Activated naive CD8-positive, alpha-beta T cell treated with anti-CD3 and anti-CD28 coated beads, Interleukin-2, amount 50 U/mL, for 16 hours (primary cell): ENCODE data around the gene FOXL1.

Experiments used
- DNase-seq: peaks from one replicate; pipeline ENCODE4 v3.0.0-alpha.2; 2020; ENCODE audit warnings: low read depth, low spot score

The FOXL1 gene

DNA sequence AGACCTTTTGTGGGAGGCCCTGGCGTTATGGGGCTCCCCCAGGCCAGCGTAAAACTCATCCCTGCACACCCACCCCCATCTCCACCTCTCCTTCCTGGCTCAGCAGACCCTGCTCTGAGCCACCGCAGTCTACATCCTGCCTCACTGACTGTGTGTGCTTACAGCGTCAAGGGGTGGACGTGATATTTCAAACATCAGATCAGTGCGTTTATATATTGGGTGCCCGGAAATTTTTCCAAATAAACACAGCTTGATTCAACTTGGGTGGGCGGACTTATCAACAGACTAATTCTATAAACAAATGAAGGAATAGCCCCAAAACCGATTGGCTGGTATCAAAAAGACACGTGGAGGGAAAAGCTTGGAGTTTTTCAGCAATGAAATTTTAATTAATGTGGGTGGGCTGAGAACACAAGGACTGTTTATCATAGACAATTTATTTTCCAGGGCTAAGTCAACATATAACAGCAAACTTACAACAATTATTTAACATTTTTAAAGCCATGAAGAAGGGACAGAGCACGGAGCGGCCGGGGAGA, at the start of gene FOXL1:
Gene FOXL1, plus strand, starts transcription at position 489 of the 539 bp plus-strand sequence. CDS start 175 bp downstream, outside the sequence.
- DNase-seq, result no peak

DNA sequence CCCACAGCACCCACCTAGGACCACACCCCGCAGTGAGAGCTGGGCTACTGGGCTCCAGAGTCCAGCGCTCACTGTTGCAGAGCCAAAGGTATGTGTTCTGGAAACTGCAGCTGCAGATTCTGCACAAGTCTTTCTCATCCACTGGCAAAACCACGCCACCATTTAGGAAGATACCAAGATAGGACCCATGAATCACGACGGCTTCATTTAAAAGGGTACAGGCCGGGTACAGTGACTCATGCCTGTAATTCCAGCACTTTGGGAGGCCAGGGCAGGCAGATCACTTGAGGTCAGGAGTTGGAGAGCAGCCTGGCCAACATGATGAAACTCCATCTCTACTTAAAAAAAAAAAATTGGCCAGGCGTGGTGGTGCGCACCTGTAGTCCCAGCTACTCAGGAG, 49.2 kb upstream of the FOXL1 start:
- no peak for DNase-seq

DNA sequence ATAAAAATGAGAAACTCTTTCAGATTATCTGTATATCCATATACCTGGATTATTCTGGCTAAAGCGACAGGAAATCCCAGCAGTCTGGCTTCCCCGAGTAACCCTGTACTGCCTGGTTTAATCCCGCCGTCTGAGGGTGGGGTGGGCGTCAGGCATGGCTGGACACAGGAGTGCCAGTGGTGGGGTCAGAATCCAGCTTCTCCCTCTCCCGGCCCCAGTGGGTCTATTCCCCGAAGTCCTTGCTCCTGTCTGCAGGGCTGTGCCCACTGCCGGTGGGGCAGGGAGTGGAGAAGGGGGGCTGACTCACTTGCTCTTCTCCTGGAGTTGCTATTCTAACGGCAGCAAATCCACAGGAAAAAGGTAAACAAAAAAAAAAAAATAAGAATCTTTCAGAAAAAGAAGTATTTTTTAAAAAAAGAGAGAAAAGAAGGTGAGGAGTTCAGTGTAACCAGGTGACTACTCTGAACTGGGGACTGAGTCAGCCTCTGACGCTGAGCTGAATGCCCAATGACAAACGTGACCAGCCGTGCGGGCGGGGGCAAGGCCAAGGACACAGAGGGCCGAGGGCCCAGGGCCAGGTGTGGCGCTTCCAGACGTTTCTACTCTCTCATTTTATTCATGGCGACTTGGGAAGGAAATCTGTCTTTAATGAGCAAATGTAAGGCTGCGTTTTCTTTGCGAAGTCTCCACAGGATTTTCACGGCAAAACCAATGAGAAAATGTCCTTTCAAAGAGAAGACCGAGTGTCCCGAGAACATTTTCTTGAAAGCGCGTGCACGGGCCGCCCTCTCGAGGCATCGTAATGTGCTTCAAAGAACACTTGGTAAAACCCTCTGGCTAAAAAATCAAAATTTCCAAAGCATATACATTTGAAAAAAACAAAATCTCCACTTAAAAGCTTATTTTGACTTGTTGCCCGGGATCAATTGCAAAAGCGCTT, 47.8 kb upstream of the FOXL1 start:
- no peak for DNase-seq

DNA sequence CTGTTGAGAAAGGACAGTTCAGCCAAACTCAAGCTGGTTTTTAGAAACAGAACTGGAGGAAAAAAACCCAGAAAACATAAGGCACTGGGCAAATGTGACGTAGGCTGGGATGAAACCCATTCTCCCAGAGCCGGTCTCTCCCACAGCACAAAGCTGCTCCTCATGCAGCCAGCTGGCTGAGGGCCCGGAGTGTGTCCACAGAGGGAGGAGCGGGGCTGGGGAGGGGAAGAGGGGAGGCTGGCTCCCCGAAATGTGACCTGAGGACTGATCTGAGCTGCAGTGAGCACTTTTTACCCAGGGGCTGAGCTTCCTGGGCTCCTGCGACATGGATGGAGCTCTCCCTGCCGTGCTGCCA, 47.2 kb upstream of the FOXL1 start:
- no peak for DNase-seq

DNA sequence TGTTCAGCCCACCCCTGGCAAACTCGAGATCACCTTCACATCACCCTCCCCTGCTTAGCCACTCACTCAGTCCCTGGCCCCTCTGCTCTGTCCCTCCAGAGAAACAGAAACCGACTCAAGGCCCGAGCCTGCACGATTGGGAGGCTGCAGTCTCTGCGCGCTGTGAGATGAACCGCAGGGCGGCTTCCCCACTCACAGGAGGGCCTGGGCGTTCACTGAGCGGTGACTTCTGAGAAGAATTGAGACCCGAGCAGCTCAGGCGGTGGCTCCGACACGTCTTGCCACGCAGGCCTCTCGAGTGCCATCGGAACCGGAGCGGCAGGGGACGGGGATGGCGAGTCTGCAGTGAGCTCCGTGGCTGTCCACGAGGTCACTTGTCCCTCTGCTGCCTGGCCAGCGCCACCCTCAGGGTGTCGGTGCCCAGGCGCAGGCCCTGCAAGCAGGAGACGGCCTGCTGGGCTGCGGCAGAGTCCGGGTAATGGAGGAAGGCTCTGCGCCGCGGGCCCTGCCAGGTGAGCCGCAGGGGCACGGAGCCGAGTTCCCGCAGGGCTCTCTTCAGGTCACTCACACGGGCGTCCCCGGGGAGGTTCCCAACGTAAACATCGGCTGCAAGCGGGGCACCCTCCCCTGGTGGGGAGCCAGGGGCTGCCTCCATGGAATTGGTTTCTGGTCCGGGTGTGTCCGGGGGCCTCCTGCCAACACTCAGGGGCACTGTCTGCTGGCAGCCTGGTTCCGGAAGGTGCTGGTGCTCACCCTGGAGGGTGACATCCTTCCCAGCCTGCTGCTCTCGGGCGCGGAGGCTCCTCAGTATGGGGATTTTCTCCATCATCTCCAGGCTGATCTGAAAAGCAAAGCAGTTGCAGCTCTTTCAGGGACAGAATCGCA, 46.5 kb upstream of the FOXL1 start:
- DNase-seq, result no peak

DNA sequence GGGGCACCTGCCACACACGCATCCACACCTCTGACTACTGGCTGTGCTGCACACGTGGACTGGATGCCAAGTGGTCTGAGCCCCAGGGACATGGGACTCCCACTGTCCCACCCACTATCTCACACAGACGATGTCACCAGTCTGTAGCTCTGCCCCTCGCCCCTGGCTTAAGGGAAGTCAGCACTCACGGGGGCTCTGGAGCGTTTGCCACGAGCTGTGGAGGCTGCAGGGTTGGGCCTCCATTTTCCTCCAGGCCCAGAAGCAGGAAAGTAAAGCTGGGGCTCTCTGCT, 45.9 kb upstream of the FOXL1 start:
- DNase-seq, result no peak

DNA sequence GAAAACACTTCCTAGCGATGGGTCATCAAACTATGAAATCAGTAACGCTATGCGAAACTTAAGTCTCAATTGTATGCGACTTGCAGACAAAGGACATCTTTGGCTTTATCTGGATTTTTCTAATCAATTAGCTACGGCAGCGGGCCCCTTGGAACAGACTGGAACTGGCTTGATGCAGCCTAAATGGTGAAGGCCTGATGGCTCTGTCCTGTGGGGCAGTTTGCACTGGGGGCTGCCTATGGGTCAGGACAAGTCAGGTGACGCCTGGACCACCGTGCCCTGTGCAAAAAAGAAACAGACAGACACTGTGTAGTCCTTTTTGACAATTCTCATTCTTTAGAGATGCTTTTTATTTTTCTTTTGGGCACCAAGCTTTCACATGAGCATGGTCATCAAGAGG, 45.3 kb upstream of the FOXL1 start:
- no peak for DNase-seq

DNA sequence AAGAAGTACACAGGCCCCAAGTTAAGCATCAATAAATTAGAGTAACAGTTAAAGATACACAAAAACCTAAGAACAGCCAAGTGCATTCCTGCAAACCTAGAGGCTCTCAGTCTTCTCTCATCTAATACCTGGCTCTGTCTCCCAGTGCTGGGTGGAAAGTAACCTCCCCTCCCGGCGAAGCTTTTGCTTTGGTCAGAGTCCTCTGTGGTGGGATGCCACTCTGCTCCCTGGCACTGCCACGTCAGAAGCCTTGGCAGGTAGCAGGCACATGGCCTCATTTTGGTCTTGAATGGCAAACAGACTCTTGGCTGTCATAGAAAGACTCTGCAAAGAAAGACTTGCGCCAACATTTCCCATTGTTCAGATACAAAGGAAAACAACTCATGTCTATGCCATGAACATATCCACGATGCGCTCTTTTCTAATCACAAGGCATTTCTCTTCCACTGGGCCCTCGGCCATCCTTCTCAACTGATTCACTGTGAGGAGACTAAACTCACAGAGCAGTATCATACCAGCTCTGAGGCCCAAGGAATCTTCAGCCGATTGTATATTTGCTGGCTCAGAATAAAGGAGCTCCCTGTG, 44.5 kb upstream of the FOXL1 start:
- no peak for DNase-seq

DNA sequence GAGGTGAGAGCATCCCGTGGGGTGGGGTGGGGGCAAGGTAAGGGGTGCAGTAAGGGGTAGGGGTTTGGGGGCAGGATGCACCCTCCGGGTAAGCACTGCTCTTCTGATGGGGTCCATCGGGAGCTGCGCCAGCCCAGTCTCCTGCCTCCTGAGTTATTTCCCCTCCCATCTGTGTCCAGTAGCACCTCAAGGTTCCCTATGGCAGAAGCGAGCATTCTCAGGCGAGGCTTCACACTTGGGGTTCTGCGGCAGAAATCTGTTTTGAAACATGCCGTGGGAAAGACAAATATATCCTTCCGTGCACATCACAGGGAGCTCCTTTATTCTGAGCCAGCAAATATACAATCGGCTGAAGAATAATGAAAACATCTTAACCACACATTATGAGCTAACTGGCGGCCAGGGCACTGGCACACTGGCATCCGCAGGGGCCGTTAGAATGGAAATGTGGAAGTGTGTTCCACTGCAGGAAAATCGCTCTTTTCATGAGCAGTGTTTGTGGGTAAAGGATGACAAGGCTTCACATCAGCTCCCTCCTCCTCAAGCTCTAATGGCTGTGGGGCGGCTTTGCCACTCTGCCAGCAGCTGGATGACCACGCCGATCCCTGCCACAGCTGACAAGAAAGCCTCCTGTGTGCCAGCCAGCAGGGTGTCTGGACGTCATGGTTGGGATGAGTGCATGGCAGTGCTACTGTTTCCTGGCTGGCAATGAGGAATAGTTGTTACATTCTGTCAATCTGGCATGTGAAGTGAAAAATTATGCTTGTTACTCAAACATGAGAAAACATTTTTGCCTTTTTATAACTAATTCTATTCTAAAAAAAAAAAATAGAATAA, 43.4 kb upstream of the FOXL1 start:
- no peak for DNase-seq

DNA sequence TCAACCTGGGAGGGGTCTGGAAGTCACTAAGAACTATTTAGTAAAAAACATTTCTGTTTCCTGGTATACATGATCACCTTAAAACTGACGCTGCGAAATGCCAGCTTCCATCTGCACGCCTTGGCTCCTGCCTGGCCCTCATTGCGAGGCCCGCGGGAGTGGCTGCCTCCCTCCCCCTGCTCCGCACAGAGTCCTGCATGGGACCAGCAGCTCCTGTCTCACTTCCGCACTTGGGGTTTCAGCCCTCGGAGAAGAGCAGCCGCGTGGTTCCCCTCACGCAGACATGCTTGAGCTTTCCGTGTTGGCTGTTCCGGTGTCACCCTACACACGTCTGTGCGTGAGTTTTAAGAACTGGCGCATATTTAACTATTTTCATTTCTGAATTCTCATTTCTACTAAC, 41.7 kb upstream of the FOXL1 start:
- DNase-seq, result no peak

DNA sequence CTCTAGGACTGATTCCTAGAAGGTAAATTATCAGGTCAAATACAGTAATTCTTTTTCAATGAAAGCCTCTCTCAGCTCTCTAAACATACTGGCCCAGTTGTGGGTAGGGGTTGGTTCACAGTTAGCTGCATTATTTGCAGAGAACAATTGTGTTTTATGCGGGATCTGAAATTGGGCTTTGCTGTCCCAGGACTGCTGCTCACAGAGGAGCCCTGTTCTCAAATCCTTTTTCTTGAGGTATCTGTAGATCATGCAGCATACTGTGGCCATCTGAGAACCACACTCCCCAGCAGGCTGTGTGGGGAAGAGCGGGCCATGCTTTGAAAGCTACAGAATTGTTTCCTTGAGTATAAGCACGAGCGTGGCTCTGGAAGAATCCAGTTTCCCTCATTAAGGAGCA, 40.9 kb upstream of the FOXL1 start:
- no peak for DNase-seq

DNA sequence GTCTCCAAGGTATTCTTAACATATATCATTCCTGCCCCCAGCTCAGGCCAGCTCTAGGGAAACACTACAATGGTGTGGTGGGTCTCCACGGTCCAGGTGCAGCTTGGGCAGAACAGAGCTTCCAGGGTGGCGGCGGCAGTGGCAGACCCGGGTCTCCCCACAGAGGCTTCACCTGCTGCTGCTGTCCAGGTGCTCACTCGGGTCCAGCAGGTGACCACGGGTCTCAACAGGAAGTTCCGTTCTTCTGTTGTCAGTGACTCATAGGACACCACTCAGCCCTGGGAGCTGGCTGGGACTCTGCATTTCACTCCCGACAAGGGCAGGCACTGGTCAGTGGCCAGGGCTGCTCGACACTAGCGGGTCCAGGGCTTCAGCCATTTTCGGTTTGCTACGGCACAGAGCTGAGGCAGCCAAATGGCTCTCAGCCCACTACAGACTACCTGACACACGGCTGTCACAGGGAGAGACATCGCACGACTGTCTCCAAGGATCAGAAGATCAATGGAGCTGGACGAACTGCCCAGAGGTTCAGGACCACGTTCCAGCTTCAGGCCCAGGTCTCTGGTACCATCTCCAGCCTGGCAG, 40.1 kb upstream of the FOXL1 start:
- DNase-seq, result no peak

DNA sequence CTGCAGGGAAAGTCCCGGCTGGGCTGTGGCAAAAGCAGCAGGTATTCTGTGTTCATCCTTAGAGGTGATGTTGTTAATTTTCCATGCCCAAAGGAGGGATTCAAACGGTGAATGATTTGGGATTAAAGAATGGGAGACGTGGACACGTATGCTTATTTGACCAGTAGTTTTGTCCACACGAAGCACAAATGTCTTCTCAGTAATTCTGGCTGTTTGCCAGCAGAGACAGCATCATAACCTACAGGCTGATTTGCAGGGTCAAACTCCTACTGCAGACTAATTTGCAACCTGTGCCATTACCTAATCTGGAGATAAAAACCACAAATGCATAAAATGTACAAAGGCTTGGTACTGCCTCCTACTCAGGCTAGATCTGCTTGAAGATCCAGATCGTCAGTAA, 37.5 kb upstream of the FOXL1 start:
- DNase-seq, result no peak

DNA sequence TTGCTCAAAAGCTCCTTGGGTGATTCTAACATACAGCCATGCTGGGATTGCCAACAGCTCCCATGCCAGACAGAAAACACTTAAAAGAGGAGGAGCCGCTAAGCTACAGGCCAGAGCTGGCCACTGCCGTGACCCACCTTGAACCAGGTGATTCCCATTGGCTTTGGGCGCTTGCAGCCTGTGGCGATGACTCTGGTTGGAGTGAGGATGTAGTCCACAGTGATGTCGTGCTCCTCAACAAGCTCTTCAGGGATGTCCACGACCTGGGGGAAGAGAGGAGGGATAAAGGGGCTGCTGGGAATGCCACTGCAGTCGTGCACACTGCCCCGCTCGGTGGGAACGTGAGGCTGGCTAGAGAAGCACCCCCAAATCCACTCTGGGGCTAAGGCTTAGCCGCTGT, 36.8 kb upstream of the FOXL1 start:
- no peak for DNase-seq

DNA sequence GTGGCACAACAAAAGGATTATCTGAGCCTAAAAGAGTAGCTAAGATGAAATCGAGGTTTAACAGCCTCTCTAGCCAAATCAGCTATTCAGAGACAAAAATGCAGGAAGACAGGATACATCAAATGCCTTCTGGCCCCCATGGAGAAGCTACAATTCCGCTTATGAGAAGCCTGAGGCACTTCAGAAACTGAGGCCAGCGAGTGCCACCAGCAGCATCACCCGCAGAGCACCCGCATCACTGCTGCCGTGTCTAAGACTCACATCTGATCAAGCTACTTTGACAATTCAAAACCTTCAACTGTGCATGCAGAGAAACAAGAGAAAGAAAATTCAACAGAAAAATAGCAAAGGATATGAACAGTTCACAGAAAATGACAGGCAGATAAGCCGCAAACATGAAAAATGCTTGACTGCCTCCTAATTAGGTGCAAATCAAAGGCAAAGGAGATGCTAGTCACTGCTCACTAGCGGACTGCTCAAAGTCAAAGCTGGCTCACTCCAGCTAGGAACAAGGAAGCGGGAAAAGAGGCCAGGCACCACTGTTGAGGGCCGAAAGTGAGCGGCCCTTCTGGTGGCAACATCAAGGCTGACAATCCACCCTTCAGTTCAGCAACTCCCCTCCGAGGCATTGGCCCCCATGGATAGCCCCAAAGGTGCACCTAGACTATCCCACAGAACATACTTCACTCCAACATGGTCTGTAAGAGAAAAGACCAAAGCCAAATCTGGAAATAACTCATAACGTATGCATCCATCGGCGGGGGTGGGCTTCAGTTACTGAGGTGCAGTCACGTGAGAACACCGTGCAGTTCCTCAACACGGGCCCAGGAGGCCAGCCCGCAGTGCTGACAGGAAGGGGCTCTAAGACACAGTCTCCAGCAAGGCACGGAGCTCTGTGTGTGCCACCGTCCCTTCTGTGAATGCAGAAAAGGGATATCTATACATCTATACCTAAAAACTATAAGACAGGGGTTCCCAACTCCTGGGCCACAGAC, 35.3 kb upstream of the FOXL1 start:
- DNase-seq, result no peak

DNA sequence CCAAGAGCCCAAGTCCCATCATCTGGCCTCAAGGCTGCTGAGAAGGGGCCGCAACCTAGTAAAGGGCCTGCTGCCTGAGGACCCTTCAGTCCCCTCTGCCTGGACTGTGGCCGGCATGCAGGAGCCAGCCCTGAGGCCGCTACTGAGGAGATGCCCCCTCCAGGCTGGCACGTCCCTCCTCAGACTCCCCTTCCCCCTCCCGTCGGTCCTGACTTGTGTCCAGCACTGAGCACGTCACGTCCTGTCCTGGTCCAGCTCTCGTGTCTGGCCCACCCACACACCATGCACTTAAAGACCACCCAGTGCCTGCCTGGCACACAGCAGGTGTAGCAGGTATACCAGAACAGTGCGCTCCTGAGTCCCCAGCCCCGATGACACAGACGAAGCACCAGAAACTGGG, 32.9 kb upstream of the FOXL1 start:
- no peak for DNase-seq

DNA sequence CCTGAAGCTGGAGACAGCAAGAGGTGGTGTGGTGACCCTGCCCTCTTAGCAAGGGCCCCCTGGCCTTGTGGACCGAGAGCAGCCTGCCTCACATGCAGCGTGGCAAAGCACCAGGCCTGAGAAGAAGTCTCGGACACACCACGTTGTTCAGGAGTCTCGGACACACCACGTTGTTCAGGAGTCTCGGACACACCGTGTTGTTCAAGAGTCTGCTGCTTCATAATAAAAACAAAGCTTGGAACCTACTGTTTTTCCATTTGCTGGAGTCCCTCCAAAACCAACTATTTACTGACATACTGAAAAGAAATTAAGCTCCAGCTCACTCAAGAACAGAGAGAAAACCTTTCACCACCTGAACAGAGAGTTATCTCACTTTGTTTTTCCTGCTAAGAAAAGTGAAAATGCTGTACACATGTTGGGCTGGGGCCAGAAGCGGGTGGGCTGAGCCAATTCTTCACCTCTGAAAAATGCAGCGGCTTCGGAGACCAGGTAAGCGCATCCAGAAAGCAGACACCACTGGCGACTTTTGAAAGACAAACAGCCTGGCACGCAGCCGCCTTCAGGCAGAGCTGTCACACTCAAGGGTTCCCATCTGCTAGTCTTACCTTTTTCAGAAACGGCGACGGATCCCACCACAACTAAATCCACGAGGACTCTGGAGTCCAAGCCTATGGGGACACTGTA, 32.3 kb upstream of the FOXL1 start:
- no peak for DNase-seq

DNA sequence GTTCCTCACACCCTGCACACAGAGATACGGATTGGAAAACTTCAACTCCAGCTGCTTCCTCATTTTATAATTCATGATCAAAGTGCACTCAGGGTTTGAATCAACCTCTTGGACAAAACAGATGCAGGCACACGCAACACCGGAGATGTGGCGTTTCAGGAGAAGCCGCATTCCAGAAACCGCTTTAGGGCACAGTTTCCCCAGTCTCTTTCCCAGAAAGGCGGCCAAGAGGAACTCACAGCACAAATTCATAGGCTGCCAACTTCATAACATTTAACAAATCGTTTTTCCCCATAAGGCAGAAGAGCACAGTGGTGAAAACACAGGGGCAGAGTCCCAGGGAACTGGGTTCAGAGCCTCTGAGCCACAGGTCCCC, 31.7 kb upstream of the FOXL1 start:
- DNase-seq, result no peak

DNA sequence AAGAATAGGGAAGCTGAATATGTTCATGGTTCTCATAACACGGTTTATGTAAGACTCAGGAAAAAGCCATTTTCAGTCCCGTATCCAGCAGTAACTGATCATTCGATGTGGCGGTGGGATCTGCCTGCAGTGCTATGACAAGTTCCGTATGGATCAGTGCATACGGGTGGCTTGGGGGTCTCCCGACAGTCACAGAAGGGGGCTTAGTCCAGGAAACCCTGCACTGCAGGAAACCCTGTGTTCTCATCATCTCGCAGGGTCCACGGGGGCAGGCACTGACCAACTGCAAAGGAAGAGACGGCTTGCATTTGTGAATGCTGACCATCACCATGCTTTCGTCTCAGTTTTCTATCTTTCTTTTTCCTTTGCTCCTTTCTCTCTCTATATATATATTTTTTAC, 31.1 kb upstream of the FOXL1 start:
- DNase-seq, result no peak
